GM21825 (cell line): Measurements from ENCODE around the gene C11orf24.
"Not testable (repeated sequence)": the region's sequence is repeated elsewhere in the genome, so short reads cannot be mapped to it uniquely, and the experiment has no call there.

ENCODE experiments used
- ATAC-seq: cut with Tn5 transposase; IDR thresholded peaks from one replicate; pipeline ENCODE4 v1.9.1; 2021; ENCODE audit warnings: mild to moderate bottlenecking, moderate library complexity; ENCODE audit not compliant: unreplicated experiment

C11orf24 gene

DNA sequence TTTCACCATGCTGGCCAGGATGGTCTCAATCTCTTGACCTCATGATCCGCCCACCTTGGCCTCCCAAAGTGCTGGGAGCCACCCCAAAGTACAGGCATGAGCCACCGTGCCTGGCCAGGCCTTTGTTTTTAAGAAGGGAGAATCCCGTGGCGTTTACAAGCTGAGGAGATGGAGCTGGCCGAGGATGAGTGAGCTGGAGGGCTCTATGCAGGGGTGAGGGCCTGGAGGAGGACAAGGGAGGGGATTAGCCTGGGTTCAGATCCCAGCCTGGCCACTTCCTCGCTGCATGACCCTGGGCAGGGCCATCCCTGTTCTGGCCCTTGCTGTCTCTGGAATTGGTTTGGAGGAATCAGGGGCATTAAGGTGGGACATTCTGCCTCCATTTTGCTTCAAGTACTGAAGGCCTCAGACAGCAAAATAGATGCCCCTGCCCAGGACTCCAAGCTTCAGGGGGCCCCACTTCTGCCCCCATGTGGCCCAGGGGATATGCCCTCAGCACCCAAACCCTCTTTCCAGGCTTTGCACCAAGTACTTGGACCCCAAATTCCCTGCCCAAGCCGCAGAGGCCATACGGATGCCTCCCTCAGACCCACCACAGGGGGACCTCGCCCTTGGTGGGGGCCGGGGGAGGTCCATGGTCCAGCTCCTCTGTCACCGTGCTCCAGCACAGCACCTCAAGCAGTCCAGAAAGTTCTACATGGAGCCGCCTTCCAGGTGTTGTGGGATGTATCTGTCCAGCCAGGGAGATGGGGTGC, 28.5 kb upstream of the C11orf24 start:
- ATAC-seq = no peak

DNA sequence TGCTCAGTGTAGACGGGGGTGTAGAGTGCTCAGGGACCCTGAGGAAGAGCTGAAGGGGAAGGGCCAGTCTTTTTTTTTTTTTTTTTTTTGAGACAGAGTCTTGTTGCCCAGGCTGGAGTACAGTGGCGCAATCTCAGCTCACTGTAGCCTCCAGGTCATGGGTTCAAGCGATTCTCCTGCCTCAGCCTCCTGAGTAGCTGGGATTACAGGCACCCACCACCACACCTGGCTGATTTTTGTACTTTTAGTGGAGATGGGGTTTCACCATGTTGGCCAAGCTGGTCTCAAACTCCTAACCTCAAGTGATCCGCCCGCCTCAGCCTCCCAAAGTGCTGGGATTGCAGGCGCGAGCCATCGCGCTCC, 27.7 kb upstream of the C11orf24 start:
- not testable (repeated sequence) for ATAC-seq

DNA sequence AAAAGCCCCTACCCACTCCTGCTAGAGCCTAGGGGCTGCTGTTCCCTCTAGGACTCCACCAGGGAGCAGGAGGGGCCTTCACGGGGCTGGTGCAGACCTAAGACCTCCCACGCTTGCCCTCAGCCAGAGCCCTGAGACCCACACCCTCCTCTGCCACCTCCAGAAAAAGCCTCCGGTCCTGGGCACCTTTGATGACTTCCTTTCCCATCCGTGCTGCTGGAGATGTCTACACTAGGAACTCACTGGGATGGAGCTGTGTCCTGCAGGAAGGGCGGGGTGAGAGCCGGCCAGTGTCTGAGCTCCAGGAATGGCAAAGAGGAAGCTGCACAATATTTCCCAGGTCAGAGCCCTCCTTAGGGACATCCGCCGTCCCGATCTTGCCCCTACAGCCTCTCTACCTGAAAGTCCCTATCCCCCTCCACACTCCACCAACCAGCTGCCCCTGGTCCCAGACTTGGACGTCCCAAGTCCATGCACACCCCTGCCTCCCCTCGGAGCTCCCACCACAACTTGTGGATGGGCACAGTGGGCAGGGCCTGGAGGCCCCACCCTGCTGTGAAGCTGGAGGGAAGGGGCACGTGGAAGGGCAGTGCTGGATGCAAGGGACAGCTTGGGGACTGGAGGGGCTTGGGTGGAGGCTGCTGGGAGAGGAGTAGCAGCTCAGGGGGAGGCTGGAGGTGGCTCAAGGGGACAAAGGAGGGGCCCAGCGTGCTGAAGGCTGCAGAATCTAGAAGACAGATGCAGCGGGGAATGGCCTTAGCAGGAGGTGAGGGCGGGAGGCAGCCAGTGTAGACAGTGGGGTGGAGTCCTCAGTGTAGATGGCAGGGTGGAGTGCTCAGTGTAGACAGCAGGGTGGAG, 27.1 kb upstream of the C11orf24 start:
- no peak for ATAC-seq

DNA sequence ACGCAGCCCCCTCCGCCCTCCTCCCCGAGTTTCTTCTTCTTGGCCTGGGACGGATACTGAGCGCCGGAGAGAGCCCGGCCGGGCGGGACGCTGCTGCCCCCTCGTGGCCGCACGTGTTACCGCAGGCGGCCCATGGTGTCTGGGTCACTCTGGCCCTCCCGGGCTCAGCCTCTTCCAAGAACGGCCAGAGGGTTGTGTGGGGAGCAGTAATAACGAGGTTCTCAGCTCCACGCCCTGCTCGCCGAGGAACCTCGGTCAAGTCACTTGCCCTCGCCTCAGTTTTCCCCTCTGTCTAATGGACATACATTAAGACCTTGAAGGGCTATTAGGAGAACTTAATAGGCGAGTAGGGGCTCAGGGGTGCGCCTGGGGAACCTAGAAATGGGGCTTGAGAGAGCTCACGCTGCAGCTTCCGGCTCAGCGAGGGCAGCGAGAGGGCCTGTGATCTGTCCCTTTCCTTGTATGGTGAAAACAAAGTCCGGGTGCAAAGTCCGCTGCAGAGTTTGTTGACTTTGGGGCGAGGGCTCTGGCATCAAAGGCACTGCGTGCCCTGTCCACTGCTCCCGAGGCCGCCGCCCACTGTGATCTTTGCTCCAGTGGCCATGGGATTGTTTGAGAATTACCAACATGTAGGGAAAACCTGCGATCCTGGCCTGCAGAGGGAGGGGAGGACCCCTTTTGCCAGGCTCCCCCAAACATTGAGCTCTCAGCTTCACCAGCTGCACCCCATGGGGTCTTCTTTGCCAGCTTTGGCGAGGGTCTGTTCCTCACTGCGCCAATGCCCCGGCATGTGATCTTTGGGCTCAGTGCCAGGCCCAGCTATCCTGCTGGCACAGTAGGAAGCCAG, 26.3 kb upstream of the C11orf24 start:
- no peak for ATAC-seq

DNA sequence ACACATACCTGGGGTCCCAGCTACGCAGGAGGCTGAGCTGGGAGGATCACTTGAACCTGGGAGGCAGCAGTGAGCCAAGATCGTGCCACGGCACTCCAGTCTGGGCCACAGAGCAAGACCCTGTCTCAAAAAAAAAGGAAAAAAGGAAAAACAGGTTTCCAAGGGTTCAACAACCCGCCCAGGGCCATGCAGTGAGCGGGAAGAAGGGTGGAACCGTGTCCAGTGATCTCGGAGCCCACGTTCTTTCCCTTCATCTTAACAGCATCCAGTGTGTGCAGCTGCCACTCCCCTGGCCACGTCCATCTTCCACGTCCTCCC, 25.7 kb upstream of the C11orf24 start:
- ATAC-seq = no peak

DNA sequence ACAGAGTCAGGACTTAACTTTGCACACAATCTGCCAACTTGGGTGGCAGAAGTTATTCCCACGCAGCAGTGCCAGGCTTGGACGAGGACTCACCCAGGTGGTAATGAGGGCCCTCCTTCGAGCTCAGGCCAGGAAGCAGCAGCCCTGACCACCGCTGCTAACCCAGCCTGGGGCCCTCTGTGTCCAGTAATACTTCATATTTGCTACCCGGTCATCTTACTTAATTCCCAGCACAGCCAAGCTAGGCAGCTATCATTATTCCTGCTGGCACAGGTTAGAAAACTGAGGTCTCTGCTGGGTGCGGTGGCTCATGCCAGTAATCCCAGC, 25.2 kb upstream of the C11orf24 start:
- ATAC-seq = no peak

DNA sequence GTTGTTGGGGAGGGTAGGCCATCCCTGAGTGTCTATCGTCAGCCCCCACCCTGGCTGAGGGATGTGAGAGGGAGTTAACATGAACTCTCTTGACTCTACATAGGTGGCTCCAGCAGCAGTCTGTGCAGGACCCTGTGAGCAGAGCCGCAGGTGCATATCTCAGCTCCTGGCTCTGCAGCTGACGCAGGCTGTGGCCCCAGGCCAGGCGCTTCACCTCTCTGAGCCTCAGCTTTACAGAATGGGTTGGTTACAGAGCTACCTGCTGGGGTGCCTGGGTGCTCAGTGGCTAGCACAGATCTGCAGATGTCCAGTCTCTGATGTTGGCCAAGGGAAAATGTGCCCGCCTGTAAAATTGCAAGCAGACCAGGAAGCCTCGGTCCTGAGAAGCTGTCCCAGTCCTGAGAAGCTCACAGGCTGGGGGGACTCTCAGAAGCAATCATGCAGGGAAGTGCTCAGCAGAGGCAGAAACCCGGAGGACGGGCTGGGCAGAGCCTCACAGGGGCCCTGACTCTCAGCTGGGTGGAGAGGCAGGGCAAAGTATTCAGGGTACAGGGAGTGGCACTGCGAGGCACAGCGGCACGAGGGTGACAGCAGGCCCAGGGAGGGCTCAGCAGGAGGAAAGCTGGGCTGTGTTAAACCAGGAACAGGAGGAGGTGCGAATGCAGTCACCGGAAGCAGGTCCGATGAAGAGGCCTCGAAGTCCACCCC, 24.7 kb upstream of the C11orf24 start:
- ATAC-seq = no peak

DNA sequence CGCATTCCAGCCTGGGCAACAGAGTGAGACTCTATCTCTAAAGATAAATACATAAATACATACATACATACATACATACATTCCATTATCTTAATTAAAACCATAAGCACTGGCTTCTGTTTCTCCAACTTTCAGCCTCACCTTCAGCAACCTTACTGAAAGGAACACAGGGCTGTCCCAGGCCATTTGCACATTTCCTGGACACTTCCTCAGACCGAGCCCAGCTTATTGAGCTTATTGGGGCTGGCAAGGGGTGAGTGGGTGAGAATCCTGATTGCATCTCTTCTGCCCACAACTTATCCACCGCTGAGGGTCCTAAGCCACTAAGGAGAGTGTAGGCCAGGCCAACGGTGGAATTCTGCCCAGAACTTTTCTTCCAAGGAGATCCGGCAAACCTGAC, 24.2 kb upstream of the C11orf24 start:
- ATAC-seq = no peak

DNA sequence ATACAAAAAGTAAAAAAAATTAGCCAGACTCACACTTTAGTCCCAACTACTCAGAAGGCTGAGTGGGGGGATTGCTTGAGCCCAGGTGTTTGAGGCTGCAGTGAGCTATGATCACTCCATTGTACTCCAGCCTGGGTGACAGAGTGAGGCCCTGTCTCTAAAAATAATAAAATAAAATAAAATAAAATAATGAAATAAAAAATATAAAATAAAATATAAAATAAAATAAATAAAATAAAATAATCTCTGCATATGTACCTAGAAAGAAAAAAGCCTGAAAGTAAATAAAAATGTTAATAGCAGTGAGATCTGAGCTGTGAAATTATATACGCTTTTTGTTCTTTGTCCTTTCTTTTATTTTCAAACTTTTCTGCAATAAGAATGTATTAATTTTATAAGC, 23.5 kb upstream of the C11orf24 start:
- ATAC-seq = no peak

DNA sequence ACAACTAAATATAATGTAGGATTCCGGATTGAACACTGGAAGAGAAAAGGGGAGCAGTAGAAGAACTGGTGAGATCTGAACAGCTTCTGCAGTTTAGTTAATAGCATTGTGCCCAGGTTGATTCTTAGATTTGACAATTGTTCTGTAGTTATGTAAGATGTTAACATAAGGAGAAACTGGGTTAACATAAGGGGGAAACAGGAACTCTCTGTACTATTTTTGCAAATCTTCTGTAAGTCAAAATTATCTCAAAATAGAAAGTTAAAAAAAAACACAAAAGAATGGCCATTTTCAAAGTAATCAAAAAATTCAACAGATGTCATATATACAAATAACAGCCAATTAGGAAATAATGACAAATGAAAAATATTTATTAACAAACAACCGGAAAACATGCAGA, 21.9 kb upstream of the C11orf24 start:
- no peak for ATAC-seq

DNA sequence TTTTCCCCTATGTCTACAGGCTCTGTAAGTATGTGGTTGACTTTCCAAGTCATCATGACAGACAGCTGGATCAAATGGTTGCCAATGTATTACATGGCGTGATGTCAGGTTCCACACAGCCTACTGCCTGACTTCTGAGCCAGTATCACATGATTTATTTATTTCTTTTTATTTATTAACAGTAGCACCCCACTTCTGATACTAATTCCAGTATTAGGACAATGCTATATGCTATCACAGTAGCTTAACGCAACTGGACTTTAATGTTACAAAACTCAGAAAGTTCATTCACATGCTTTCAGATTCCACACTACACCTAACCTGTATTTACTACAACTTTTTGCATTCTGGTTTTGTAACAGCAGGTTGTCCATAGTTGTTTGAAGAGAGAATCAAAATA, 17.7 kb upstream of the C11orf24 start:
- no peak for ATAC-seq

DNA sequence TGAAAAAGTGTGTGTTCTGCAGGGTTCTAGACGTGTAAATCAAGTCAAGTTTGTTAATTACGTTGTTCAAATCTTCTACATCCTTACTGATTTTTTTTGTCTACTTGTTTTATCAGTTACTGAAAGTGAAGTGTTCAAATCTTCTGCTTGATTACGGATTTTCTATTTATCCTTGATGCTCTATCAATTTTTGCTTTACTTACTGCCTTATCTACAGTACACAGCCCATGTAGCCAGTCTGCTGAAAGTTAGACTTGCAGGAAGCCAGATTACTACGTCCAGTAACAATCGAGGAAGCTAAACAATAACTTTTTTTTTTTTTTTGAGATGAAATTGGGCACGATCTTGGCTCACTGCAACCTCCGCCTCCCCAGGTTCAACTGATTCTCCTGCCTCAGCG, 15.6 kb upstream of the C11orf24 start:
- ATAC-seq = no peak

DNA sequence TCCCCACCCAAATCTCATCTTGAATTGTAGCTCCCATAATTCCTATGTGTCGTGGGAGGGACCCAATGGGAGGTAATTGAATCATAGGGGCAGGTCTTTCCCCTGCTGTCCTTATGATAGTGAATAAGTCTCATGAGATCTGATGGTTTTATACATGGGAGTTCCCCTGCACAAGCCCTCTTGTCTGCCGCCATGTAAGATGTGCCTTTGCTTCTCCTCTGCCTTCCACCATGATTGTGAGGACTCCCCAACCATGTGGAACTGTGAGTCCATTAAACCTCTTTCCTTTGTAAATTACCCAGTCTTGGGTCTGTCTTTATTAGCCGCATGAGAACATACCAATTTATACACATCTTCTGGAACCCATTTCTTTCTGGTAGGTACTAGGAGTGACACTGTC, 12.8 kb upstream of the C11orf24 start:
- not testable (repeated sequence) for ATAC-seq

DNA sequence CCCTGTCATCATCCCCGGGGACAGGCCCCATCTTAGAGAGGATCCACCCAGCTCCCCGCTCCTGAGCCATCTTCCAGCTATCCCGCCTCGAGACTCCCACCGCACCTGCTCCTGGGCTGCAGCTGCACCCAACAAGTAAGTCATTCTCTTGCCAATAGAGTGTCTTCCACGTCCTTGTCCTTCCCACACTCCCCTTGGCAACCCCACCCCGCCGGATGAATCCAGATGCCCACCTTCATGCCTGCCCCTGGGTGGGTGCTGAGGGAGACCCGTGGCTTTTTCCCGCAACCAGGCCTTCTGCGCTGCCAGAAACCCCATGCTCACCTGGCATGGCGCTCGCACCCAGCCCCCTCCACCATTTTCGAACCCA, 11.1 kb upstream of the C11orf24 start:
- no peak for ATAC-seq

DNA sequence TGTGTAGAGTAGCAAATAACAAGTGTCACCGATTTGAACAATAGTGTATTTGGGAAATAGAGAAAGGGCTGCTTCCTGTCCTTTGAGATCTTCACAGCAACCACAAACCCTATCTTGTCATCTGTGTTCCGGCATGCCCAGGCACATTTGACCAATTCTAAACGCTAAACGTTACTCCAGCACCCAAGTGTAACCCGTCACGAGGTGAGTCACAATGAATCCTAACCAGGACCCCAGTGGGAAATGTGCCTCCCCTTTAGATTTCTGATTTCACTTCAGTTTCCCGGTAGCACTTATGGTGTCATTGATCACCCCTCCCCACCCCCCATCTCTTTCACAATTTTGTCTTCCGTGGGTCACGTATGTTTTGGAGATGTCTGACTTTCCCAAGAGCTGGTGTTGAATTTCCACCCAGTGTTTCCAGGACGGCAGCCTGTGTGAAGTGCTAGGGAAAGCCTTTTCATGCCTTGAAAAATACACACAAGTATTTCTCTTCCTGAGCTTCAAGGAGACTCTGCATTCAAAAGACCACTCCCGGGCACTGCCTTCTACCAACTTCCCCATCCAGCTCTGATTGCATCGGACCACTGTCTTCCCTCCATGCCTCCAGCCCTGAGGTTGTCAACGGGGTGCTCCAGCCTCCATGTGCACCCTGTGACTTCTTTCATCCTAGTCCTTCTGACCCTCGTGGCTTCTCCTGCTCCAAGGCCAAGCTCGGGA, 10.5 kb upstream of the C11orf24 start:
- peak; percentile 83 for ATAC-seq

DNA sequence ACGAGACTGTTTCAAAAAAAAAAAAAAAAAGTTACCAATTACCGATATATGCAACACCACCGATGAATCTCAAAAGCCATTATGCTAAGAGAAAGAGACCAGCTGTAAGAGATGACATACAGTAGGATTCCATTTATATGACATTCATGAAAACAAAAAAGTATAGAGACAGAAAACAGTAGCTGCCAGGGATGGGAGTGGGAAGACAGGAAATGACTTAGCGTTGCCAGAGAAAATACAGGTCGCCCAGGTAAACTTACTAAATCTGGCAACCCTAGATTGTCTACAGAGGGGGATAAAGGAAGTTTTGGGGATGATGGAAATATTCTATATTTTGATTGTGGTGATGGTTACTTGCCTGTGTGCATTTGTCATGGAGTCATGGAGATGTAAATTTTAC, 7.9 kb upstream of the C11orf24 start:
- ATAC-seq = no peak

DNA sequence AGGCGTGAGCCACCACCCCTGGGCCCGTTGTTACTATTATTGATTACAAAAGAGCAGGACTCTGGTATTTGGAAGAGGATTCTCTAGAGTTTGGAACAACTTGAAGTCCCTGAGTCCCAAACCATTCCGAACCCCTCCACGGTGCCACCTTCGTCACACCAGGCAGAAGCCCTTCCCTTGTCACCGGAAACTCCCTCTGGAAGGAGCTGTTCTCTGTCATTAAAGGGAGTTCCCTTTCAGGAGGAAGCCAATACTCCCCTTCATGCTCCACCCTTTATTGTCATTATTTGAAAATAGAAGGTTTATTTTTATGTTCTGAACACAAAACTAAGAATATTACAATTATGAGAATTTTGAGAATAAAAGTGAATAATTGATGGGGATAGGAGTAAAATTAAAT, 5.1 kb upstream of the C11orf24 start:
- ATAC-seq = no peak

DNA sequence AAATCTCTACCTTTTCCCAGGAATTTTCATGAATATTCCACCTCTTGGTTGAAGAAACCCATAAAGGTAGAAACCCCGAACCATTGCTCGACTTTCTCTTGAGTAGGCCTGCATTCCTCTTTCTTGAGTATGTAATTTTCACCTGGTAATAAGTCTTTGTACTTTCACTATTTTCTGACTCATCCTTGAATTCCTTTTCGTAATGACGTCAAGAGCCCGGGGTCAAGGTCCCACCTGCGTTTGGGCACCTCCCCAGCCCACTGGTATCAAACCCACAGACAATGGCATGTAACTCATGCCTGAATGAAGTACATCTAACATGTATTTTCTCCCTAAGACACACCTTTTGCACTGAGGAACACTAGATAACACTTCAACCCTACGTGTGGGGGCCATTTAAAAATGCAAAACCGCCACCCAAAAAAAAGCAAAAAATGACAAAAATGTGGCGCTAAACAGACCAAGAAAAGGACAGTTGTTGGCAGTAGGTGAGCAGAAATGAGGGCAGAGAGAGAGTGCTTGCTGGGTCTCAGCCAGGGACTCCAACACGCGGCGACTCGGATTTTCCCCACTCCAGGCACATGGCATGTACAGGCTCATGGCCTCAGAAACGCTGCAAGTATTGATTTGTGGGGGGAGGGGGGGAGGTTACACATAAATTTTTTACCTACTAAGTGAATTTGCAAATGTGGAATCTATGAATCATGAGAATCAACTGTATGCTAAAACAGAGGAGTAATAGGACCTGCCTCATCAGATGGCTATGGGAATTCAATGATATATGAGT, 4.1 kb upstream of the C11orf24 start:
- no peak for ATAC-seq

DNA sequence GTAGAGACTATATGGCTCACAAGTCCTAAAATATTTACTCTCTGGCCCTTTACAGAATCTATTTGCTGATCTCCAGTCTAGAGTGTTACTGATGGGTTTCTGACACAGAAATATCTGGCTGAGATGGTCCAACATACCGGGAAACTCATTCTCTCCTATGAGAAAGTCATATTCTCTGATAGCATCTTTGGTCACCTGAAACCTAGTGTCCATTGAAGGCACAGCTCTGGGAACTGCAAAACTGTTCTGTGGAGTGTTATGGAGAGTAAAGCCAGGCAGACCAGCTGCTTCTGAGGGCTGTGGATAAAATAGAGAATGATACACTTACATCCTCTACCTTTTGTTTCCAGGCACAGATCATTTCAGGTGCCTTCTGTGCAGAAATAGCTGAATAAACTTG, 2.5 kb upstream of the C11orf24 start:
- no peak for ATAC-seq
